SK-N-SH (cell line): ENCODE data around the gene TAF5L. TPM values are rescaled to one million over a fixed set of nuclear protein-coding genes. Genes with fewer than 3 reads are reported as not detected.

Experiments
- CTCF ChIA-PET: fragments of 300-600, 350-600 bp; formaldehyde crosslinking; extraction: SDS; loops from one replicate; lab custom pipeline; 2021; lab: Yijun Ruan, JAX
- POLR2A ChIA-PET: fragments of 350-600 bp; sonication (Branson Sonifier 250); formaldehyde crosslinking; extraction: SDS; loops from one replicate; lab custom pipeline; 2020; ENCODE audit warnings: antibody characterized with exemption, inconsistent platforms; lab: Yijun Ruan, JAX
- DNase-seq: peaks from one replicate; pipeline ENCODE4 v3.0.0; 2012
- H2AFZ ChIP-seq: fragments of 200-600 bp; sonication (generic); 2 replicates; pipeline ENCODE4 v1.8.1; 2016; ENCODE audit warnings: antibody characterized with exemption, mild to moderate bottlenecking, low read depth
- H3F3A ChIP-seq: fragments of 200-600 bp; sonication (generic); replicated peaks from 2 replicates; pipeline ENCODE3; 2016; ENCODE audit warnings: antibody characterized with exemption, mild to moderate bottlenecking; ENCODE audit not compliant: insufficient read depth
- H3K27ac ChIP-seq, 2 experiments: fragments of 200-500 bp in 1 of 2; fragments of 200-600 bp in 1 of 2; sonication (Bioruptor generic) in 1 of 2; sonication (generic), shearing (Covaris generic) in 1 of 2; 2 replicates each; pipeline versions ENCODE4 v1.5.1 to v1.6.1; 2014 to 2016; ENCODE audit warnings: low read depth in 2 of 2, inconsistent platforms in 1 of 2, low read length in 1 of 2, mild to moderate bottlenecking in 1 of 2, mixed read lengths in 1 of 2
- H3K27me3 ChIP-seq: fragments of 200-600 bp; sonication (generic), shearing (Covaris generic); 2 replicates; pipeline ENCODE4 v1.6.1; 2016; ENCODE audit warnings: mixed run types; ENCODE audit not compliant: insufficient read depth
- H3K36me3 ChIP-seq, 2 experiments: fragments of 200-500 bp in 1 of 2; fragments of 200-600 bp in 1 of 2; sonication (Bioruptor generic) in 1 of 2; sonication (generic) in 1 of 2; replicated peaks in 1 of 2; 2 replicates each; pipeline versions ENCODE3 to v1.5.1; 2014 to 2016; ENCODE audit warnings: low read length in 1 of 2, mild to moderate bottlenecking in 1 of 2; ENCODE audit not compliant: insufficient read depth in 2 of 2, control insufficient read depth in 1 of 2
- H3K4me1 ChIP-seq, 2 experiments: fragments of 200-500 bp in 1 of 2; fragments of 200-600 bp in 1 of 2; sonication (Bioruptor generic) in 1 of 2; sonication (generic), shearing (Covaris generic) in 1 of 2; 2 replicates each; pipeline versions ENCODE4 v1.5.1 to v1.6.1; 2014 to 2016; ENCODE audit warnings: low read depth in 1 of 2, low read length in 1 of 2, mixed run types in 1 of 2; ENCODE audit not compliant: insufficient read depth in 2 of 2, control insufficient read depth in 1 of 2
- H3K4me2 ChIP-seq: fragments of 200-600 bp; sonication (generic), shearing (Covaris generic); 2 replicates; pipeline ENCODE4 v1.6.1; 2017; ENCODE audit warnings: mixed run types
- H3K4me3 ChIP-seq, 2 experiments: fragments of 200-500 bp in 1 of 2; fragments of 200-600 bp in 1 of 2; sonication (Bioruptor generic) in 1 of 2; sonication (generic), shearing (Covaris generic) in 1 of 2; 2 replicates each; pipeline versions ENCODE4 v1.5.1 to v1.8.1; 2014 to 2016; ENCODE audit warnings: low read depth in 2 of 2, inconsistent platforms in 1 of 2, low read length in 1 of 2, mild to moderate bottlenecking in 1 of 2, mixed read lengths in 1 of 2, moderate library complexity in 1 of 2
- H3K79me2 ChIP-seq: fragments of 200-600 bp; sonication (generic); 2 replicates; pipeline ENCODE4 v1.8.1; 2017; ENCODE audit warnings: mild to moderate bottlenecking; ENCODE audit not compliant: insufficient read depth
- H3K9ac ChIP-seq: fragments of 200-600 bp; sonication (generic); 2 replicates; pipeline ENCODE4 v1.6.1; 2017; ENCODE audit warnings: mixed run types
- H3K9me2 ChIP-seq: fragments of 200-600 bp; sonication (generic); 2 replicates; pipeline ENCODE4 v1.6.1; 2017; ENCODE audit warnings: mixed run types
- H3K9me3 ChIP-seq: fragments of 200-600 bp; sonication (generic); 2 replicates; pipeline ENCODE4 v1.6.1; 2017; ENCODE audit warnings: mixed run types, mild to moderate bottlenecking, moderate library complexity
- H4K20me1 ChIP-seq: fragments of 200-600 bp; sonication (generic); 2 replicates; pipeline ENCODE4 v1.6.1; 2017; ENCODE audit warnings: mild to moderate bottlenecking, mixed run types; ENCODE audit not compliant: insufficient read depth
- CHD2 ChIP-seq: fragments of 150-350 bp; IDR thresholded peaks from 2 replicates; pipeline ENCODE4 v1.6.1; 2018; ENCODE audit warnings: low read length; ENCODE audit not compliant: partially characterized antibody
- CTCF ChIP-seq: fragments of 200-600 bp; sonication (generic); IDR thresholded peaks from 2 replicates; pipeline ENCODE4 v1.6.1; 2017; ENCODE audit warnings: antibody characterized with exemption, mild to moderate bottlenecking, moderate library complexity
- ELF1 ChIP-seq: IDR thresholded peaks from 2 replicates; pipeline ENCODE4 v1.4.0; 2012
- EP300 ChIP-seq, 2 experiments: IDR thresholded peaks; 2 replicates each; pipeline versions ENCODE4 v1.4.0 to v1.6.1; 2012; ENCODE audit warnings: borderline replicate concordance in 1 of 2, low read depth in 1 of 2, low read length in 1 of 2
- EZH2phosphoT487 ChIP-seq: fragments of 200-600 bp; sonication (generic); IDR thresholded peaks from 2 replicates; pipeline ENCODE4 v1.6.1; 2017; ENCODE audit warnings: low read depth, mixed run types, mild to moderate bottlenecking, antibody characterized with exemption, moderate library complexity, borderline replicate concordance
- FOSL2 ChIP-seq: IDR thresholded peaks from 2 replicates; pipeline ENCODE4 v1.4.0; 2012; ENCODE audit warnings: low read depth, mild to moderate bottlenecking, moderate library complexity, borderline replicate concordance
- GABPA ChIP-seq: IDR thresholded peaks from 2 replicates; pipeline ENCODE4 v1.4.0; 2012; ENCODE audit warnings: low read depth, mild to moderate bottlenecking
- MAX ChIP-seq: IDR thresholded peaks from 2 replicates; pipeline ENCODE4 v1.4.0; 2012; ENCODE audit warnings: low read depth
- MEF2A ChIP-seq: IDR thresholded peaks from 2 replicates; pipeline ENCODE4 v1.4.0; 2012; ENCODE audit warnings: low read depth, borderline replicate concordance
- PBX3 ChIP-seq: IDR thresholded peaks from 2 replicates; pipeline ENCODE4; 2012
- POLR2AphosphoS5 ChIP-seq: IDR thresholded peaks from 2 replicates; pipeline ENCODE4 v1.6.1; 2012; ENCODE audit warnings: low read depth, low read length
- RCOR1 ChIP-seq: fragments of 150-350 bp; IDR thresholded peaks from 2 replicates; pipeline ENCODE4 v1.6.1; 2017; ENCODE audit warnings: antibody characterized with exemption, low read length
- REST ChIP-seq: IDR thresholded peaks from 2 replicates; pipeline ENCODE4 v1.6.1; 2012; ENCODE audit warnings: mild to moderate bottlenecking, low read depth, low read length, moderate library complexity
- RXRA ChIP-seq: IDR thresholded peaks from 2 replicates; pipeline ENCODE4 v1.4.0; 2012; ENCODE audit warnings: low read depth, mild to moderate bottlenecking, borderline replicate concordance
- TAF1 ChIP-seq: IDR thresholded peaks from 2 replicates; pipeline ENCODE4 v1.6.1; 2012; ENCODE audit warnings: low read depth, mild to moderate bottlenecking, low read length, moderate library complexity, borderline replicate concordance
- USF2 ChIP-seq: fragments of 150-350 bp; IDR thresholded peaks from 2 replicates; pipeline ENCODE4 v1.6.1; 2017; ENCODE audit warnings: antibody characterized with exemption, low read length, low read depth, borderline replicate concordance
- YY1 ChIP-seq: IDR thresholded peaks from 2 replicates; pipeline ENCODE4 v1.4.0; 2012; ENCODE audit warnings: low read depth, mild to moderate bottlenecking
- ZBTB33 ChIP-seq: IDR thresholded peaks from 2 replicates; pipeline ENCODE4 v1.4.0; 2012; ENCODE audit warnings: low read depth, borderline replicate concordance
- WGBS: methylation state at CpG from one replicate; pipeline ENCODE4 v1.1.6; 2017; ENCODE audit warnings: low lambda C conversion rate; 5-methylcytosine and 5-hydroxymethylcytosine counted together
- polyA plus RNA-seq, 3 experiments: library from polyadenylated mRNA; depleted of rRNA; stranded (reverse); fragments of >200 nt; gene quantifications; 2 replicates each; pipeline ENCODE4 v1.2.3, GENCODE V29; 2012

Gene TAF5L
- polyA plus RNA-seq, 1 of the 3 experiments (the other 2 are of a cell fraction) = 17.1 TPM

- H4K20me1 ChIP-seq = peaks cover 52% of the 10 kb centered on the region
- CTCF ChIA-PET = interaction anchor here (0.6 to 5.1 kb wide), 8 partner anchors 8 to 646 kb away, joined by 3 to 42 read pairs (median 4); partner anchors contain the start of gene ABCB10
- POLR2A ChIA-PET = interaction anchor here (0.6 to 1.7 kb wide), 2 partner anchors 25 to 65 kb away, joined by 4 to 9 read pairs; partner anchors contain the start of gene ABCB10
- H3K4me1 ChIP-seq = peaks cover 5 to 21% of the 10 kb centered on the region in 2 experiments; a peak in 3 of 4 replicates
- peaks cover 0 to 4% of the 10 kb centered on the region in 2 experiments for H3K36me3 ChIP-seq
- no peaks in the 10 kb centered on the region for H3K9me3 ChIP-seq
- peaks cover 91% of the 10 kb centered on the region for H3K79me2 ChIP-seq
- no peaks in the 10 kb centered on the region for H3F3A ChIP-seq
- no peak overlapping the region for H2AFZ ChIP-seq
- H3K27ac ChIP-seq = no peak overlapping the region
- TF ChIP-seq PBX3 (no peak), MAX (no peak), YY1 (no peak), GABPA (no peak), POLR2AphosphoS5 (no peak), MEF2A (no peak), TAF1 (no peak), FOSL2 (no peak), RXRA (no peak), ZBTB33 (no peak), ELF1 (no peak), REST (no peak), CTCF (no peak), USF2 (no peak), EZH2phosphoT487 (no peak), EP300 (IDR thresholded peaks at IDR 0.05; ENCODE audit: borderline replicate concordance in 1 of 2, low read depth in 1 of 2, low read length in 1 of 2) (no peak), RCOR1 (no peak), CHD2 (no peak)
- H3K4me2 ChIP-seq = peak overlapping the region; percentile 80
- no peaks in the 10 kb centered on the region for H3K9me2 ChIP-seq
- H3K27me3 ChIP-seq = no peaks in the 10 kb centered on the region
- no peak overlapping the region for H3K4me3 ChIP-seq
- 100% methylated on average over 1 of the region's 1 CpG for WGBS
- DNase-seq = no peak
- no peak overlapping the region for H3K9ac ChIP-seq
These were observed 2.1 kb downstream of the TAF5L start for GRCh38 chr1:229623838-229624237.
